ENCODE results near the gene DIP2C. TPM values are rescaled to one million over a fixed set of nuclear protein-coding genes. Genes with fewer than 3 reads are reported as not detected.
A peak's percentile ranks its signal among the peaks of the same experiment; 100 is the strongest.

Gene DIP2C
- polyA plus RNA-seq, 1 of the 3 experiments (the other 2 are of a cell fraction): 8.7 TPM

- no peak overlapping the region for H2AFZ ChIP-seq (ENCODE audit: low read depth)
Observed at GRCh38 chr10:660413-660969, 29.0 kb downstream of the DIP2C start.

More at GRCh38 chr10:660413-660969, 29.0 kb downstream of the DIP2C start:
- peak overlapping the region; percentile 52; the same call in 1 of the 2 replicates for H3K4me2 ChIP-seq
- peaks cover 82% of the 10 kb centered on the region for H3K79me2 ChIP-seq (ENCODE audit: insufficient read depth)
- H3F3A ChIP-seq (replicated peaks; ENCODE audit: insufficient read depth): no peaks in the 10 kb centered on the region
- H3K4me1 ChIP-seq (ENCODE audit: control insufficient read depth in 1 of 2, insufficient read depth in 2 of 2, low read depth in 1 of 2, low read length in 1 of 2): peaks cover 4% of the 10 kb centered on the region in 2 experiments; a peak in 1 of 4 replicates
- peak overlapping the region; percentile 30; the same call in 1 of the 2 replicates for H3K9ac ChIP-seq
- ChIA-PET CTCF (no interaction called here), POLR2A (no interaction called here)
- no peaks in the 10 kb centered on the region for H3K9me2 ChIP-seq
- TF ChIP-seq TCF12 (IDR thresholded peaks at IDR 0.05): no peak
- TF ChIP-seq EP300 (IDR thresholded peaks at IDR 0.05; ENCODE audit: borderline replicate concordance in 1 of 2, low read depth in 1 of 2, low read length in 1 of 2): no peak
- no peak for TF ChIP-seq GABPA (IDR thresholded peaks at IDR 0.05; ENCODE audit: low read depth)
- TF ChIP-seq USF1 (IDR thresholded peaks at IDR 0.05; ENCODE audit: borderline replicate concordance, low read depth): no peak
- no peak for TF ChIP-seq IRF3 (IDR thresholded peaks at IDR 0.05; ENCODE audit: low read depth, low read length)
- TF ChIP-seq ZBTB33 (IDR thresholded peaks at IDR 0.05; ENCODE audit: borderline replicate concordance, low read depth): no peak
- TF ChIP-seq SIN3A (IDR thresholded peaks at IDR 0.05; ENCODE audit: borderline replicate concordance, low read depth, low read length): no peak
- no peak for TF ChIP-seq MAX (IDR thresholded peaks at IDR 0.05; ENCODE audit: low read depth)
- peak overlapping the region in 1 of 2 experiments; percentile 70; a peak in 2 of 4 replicates for H3K27ac ChIP-seq (ENCODE audit: low read depth in 2 of 2, low read length in 1 of 2)
- H3K9me3 ChIP-seq: no peaks in the 10 kb centered on the region
- H3K36me3 ChIP-seq (replicated peaks in 1 of 2; ENCODE audit: control insufficient read depth in 1 of 2, insufficient read depth in 2 of 2, low read length in 1 of 2): no peaks in the 10 kb centered on the region
- H3K4me3 ChIP-seq (ENCODE audit: low read depth in 2 of 2, low read length in 1 of 2): no peak overlapping the region
- H3K27me3 ChIP-seq (ENCODE audit: insufficient read depth): no peaks in the 10 kb centered on the region
- DNase-seq: no peak
- 97% methylated on average over 6 of the region's 6 CpGs for WGBS (ENCODE audit: low lambda C conversion rate)
- H4K20me1 ChIP-seq (ENCODE audit: insufficient read depth): peaks cover 84% of the 10 kb centered on the region
